ENCODE measurements around the gene RNF144B.
"Not testable (repeated sequence)": the region's sequence is repeated elsewhere in the genome, so short reads cannot be mapped to it uniquely, and the experiment has no call there.

DNA sequence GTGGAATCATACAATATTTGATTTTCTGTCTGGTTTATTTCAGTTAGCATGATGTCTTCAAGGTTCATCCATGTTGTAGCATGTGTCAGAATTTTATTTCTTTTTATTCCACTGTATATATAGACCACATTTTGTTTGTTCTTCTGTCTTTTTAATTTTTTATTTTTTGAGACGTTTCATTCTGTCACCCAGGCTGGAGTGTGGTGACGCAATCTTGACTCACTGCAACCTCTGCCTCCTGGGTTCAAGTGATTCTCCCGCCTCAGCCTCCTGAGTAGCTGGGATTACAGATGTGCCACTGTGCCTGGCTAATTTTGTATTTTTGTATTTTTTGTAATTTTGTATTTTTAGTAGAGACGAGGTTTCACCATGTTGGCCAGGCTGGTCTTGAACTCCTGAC lies 11.1 kb downstream of the RNF144B start:
- TF ChIP-seq, protein P1, sequence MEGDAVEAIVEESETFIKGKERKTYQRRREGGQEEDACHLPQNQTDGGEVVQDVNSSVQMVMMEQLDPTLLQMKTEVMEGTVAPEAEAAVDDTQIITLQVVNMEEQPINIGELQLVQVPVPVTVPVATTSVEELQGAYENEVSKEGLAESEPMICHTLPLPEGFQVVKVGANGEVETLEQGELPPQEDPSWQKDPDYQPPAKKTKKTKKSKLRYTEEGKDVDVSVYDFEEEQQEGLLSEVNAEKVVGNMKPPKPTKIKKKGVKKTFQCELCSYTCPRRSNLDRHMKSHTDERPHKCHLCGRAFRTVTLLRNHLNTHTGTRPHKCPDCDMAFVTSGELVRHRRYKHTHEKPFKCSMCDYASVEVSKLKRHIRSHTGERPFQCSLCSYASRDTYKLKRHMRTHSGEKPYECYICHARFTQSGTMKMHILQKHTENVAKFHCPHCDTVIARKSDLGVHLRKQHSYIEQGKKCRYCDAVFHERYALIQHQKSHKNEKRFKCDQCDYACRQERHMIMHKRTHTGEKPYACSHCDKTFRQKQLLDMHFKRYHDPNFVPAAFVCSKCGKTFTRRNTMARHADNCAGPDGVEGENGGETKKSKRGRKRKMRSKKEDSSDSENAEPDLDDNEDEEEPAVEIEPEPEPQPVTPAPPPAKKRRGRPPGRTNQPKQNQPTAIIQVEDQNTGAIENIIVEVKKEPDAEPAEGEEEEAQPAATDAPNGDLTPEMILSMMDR (IDR thresholded peaks at IDR 0.05) = not testable (repeated sequence)
- not testable (repeated sequence) for TF ChIP-seq EZH2 (IDR thresholded peaks at IDR 0.05; ENCODE audit: borderline replicate concordance, insufficient read depth, low read depth, low read length, poor library complexity, severe bottlenecking)
